Ovary (tissue), 9 donors: ENCODE results near the gene TCEAL4. TPM values are rescaled to one million over a fixed set of nuclear protein-coding genes. Genes with fewer than 3 reads are reported as not detected.
"Not testable (repeated sequence)": the region's sequence is repeated elsewhere in the genome, so short reads cannot be mapped to it uniquely, and the experiment has no call there.

Experiments
- DNase-seq, 5 donors: peaks; one replicate each; pipeline ENCODE4 v3.0.0-alpha.2; 2019 to 2020
- H3K27ac ChIP-seq, 2 donors: fragments of 200-600 bp; one replicate each; pipeline versions ENCODE4 v1.5.1 to v1.8.0; 2019 to 2022
- H3K27me3 ChIP-seq: fragments of 200-600 bp; one replicate; pipeline ENCODE4 v1.8.0; 2022
- H3K36me3 ChIP-seq: fragments of 200-600 bp; sonication (generic); one replicate; pipeline ENCODE4 v1.5.1; 2019
- H3K4me1 ChIP-seq: one replicate; pipeline ENCODE4 v1.8.1; 2013; ENCODE audit warnings: mild to moderate bottlenecking, moderate library complexity; ENCODE audit not compliant: insufficient read depth
- H3K4me3 ChIP-seq: fragments of 200-600 bp; sonication (generic); one replicate; pipeline ENCODE4 v1.5.1; 2017
- H3K9me3 ChIP-seq, 2 donors: fragments of 200-600 bp in 1 of 2; sonication (generic) in 1 of 2; one replicate each; pipeline versions ENCODE4 v1.5.1 to v1.8.1; 2013 to 2019; ENCODE audit warnings: mild to moderate bottlenecking in 1 of 2, moderate library complexity in 1 of 2
- EP300 ChIP-seq: sonication (generic); formaldehyde crosslinking; IDR thresholded peaks from one replicate; pipeline ENCODE4 v1.6.1; 2017; ENCODE audit warnings: antibody characterized with exemption
- POLR2A ChIP-seq: fragments of 450-650 bp; IDR thresholded peaks from one replicate; pipeline ENCODE4 v1.6.1; 2017; ENCODE audit warnings: antibody characterized with exemption, mild to moderate bottlenecking, moderate library complexity
- WGBS, 3 donors: extraction: QIAGEN DNeasy Blood & Tissue Kit in 1 of 3; methylation state at CpG; one replicate each; pipeline versions ENCODE4 v1.1.5 to v1.1.7; 2013 to 2017; 5-methylcytosine and 5-hydroxymethylcytosine counted together
- intact Hi-C, 4 donors: fragments of 100-400 bp; cut with DNase I; formaldehyde crosslinking; loops; one replicate each; pipeline versions ENCODE4 v1.11.0 to v1.15.1; 2022 to 2023
- polyA plus RNA-seq, 2 donors: library from polyadenylated mRNA; stranded (reverse); fragments of 200-250 nt in 1 of 2; fragments of 350-450 nt in 1 of 2; fragmentation: Illumina TruSeq in 1 of 2; extraction: RNeasy Lipid Tissue Mini Kit (QIAGEN cat#74804) in 1 of 2; gene quantifications; one replicate each; pipeline ENCODE4 v1.2.3, GENCODE V29; 2013 to 2014
- total RNA-seq, 7 donors: library from RNA; depleted of rRNA in 2 of 7; stranded (reverse); fragments of >200 nt in 2 of 7; fragmentation: NEBNext Ultra II Directional in 3 of 7; extraction: Animal tissue kit (Norgen Biotek cat#: 25700) in 3 of 7; gene quantifications; one replicate each; pipeline versions ENCODE4 v1.1.0 to v1.2.4, GENCODE V29; 2016 to 2023
- TF ChIP-seq, protein P1 (sequence below), 3 donors: fragments of 450-650 bp in 2 of 3; fragments of 200-600 bp in 1 of 3; IDR thresholded peaks; one replicate each; pipeline versions ENCODE4 v1.5.1 to v1.8.0; 2016 to 2022; ENCODE audit warnings: antibody characterized with exemption in 3 of 3, mild to moderate bottlenecking in 1 of 3
- donor health status: DM: no; HTN: no; CAD: no; lungs with moderate emphysema.
- donor health status: DM: no; HTN: no; CAD: no.
- donor health status: Bipolar disorder and iron deficiency.
- donor health status: DM: yes; HTN: yes; CAD: no.
- donor health status: DM: no; HTN: no; CAD: no.
- donor health status: DM: yes; HTN: yes; CAD: no.

Gene TCEAL4
- total and polyA plus RNA-seq, 9 donors: 333 to 1,592 (median 525) TPM

DNA sequence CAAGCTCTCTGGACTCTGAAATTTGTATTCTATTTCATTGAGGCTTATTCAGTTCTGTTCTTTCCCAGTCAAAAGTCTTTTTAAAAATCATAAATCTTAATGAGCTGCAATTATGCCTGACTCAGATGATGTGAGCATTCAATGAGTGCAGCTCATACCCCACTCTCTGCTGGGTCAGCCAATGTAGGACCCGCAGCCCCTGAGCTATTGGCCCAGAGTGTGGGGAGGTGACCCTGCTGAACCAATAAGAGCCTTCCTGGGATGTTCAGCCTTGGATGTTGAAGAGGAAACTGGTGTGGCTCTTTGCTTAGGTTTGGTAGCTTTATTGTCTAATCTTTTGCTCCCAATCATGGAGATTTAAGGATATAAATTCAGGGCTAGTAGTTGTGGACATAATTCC is 12.1 kb upstream of the TCEAL4 start:
- no peaks in the 10 kb centered on the region for H3K9me3 ChIP-seq
- WGBS, 3 donors: 57 to 68% (median 59%) methylated on average over 1 of the region's 1 CpG
- intact Hi-C loops: no loop called here

DNA sequence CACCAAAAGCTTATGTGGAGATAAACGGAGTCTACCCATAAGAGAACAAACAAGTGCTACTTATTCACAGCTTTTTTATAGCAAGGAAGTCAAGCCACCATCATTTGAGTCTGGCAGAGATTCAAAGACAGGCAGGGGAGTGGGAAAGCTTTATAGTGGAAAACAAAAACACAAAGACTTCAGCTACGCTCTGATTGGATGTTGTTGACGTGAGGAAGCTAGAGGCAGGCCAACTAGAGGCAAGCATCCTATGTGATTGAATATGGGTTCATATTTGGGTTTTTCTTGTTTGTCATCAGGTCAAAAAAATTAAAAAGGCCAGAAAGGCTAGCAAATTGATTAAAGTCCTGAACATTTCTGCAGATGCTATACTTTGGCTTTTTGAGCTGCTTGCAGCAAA is 719 bp upstream of the TCEAL4 start:
- peak overlapping the region in 1 of 2 donors; percentile 84 for H3K27ac ChIP-seq
- 36 to 43% (median 42%) methylated on average over 3 of the region's 3 CpGs for WGBS, 3 donors
- H3K9me3 ChIP-seq: no peaks in the 10 kb centered on the region
- DNase-seq: no peak
- no peaks in the 10 kb centered on the region for H3K27me3 ChIP-seq
- TF ChIP-seq EP300: no peak
- TF ChIP-seq, protein P1, sequence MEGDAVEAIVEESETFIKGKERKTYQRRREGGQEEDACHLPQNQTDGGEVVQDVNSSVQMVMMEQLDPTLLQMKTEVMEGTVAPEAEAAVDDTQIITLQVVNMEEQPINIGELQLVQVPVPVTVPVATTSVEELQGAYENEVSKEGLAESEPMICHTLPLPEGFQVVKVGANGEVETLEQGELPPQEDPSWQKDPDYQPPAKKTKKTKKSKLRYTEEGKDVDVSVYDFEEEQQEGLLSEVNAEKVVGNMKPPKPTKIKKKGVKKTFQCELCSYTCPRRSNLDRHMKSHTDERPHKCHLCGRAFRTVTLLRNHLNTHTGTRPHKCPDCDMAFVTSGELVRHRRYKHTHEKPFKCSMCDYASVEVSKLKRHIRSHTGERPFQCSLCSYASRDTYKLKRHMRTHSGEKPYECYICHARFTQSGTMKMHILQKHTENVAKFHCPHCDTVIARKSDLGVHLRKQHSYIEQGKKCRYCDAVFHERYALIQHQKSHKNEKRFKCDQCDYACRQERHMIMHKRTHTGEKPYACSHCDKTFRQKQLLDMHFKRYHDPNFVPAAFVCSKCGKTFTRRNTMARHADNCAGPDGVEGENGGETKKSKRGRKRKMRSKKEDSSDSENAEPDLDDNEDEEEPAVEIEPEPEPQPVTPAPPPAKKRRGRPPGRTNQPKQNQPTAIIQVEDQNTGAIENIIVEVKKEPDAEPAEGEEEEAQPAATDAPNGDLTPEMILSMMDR (IDR thresholded peaks at IDR 0.05): no peak
- TF ChIP-seq POLR2A: no peak
- intact Hi-C loops: no loop called here
- H3K4me3 ChIP-seq: peak overlapping the region; percentile 56
- no peaks in the 10 kb centered on the region for H3K36me3 ChIP-seq
- peaks cover 4% of the 10 kb centered on the region for H3K4me1 ChIP-seq

More for the DNA sequence above, 12.1 kb upstream of the TCEAL4 start:
- Histone ChIP-seq H3K4me3 (no peak overlapping the region), H3K36me3 (no peaks in the 10 kb centered on the region), H3K27ac (no peak overlapping the region), H3K27me3 (no peaks in the 10 kb centered on the region), H3K4me1 (no peaks in the 10 kb centered on the region)
- no peak for TF ChIP-seq POLR2A
- TF ChIP-seq, protein P1 (IDR thresholded peaks at IDR 0.05): no peak
- TF ChIP-seq EP300: no peak
- peak in 1 of 5 donors; percentile 27 for DNase-seq

DNA sequence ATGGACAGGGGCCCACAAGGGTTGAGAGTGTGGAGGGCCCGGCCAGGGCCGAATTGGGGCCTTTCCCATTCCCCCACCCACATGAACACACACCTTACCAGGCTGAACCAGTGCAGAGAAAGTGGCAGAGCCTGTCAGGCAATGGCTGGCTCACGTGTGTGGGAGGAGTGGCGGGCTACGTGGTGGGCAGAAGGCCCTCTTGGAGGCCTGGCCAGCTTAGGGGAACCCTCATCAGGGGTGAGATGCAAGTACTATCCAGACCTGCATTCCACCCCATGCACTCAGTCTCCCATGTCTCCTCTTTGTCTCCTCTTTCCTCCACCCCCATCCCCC is 965 bp downstream of the TCEAL4 start:
- H3K9me3 ChIP-seq: no peaks in the 10 kb centered on the region
- no peaks in the 10 kb centered on the region for H3K27me3 ChIP-seq
- H3K36me3 ChIP-seq: no peaks in the 10 kb centered on the region
- H3K4me1 ChIP-seq: peaks cover 4% of the 10 kb centered on the region
- intact Hi-C loops: loop anchor here in 1 of 4 donors (5.0 kb wide), 1 partner anchor 49 kb away; no protein-coding TSS in a partner anchor
- DNase-seq: peak in 4 of 5 donors; percentile 32 to 45 (median 42)
- peak overlapping the region; percentile 79 to 84 for H3K27ac ChIP-seq
- WGBS, 3 donors: 16 to 38% (median 20%) methylated on average over 5 of the region's 5 CpGs
- TF ChIP-seq EP300 (no peak), POLR2A (no peak)
- TF ChIP-seq, protein P1 (IDR thresholded peaks at IDR 0.05): no peak
- H3K4me3 ChIP-seq: peak overlapping the region; percentile 56

DNA sequence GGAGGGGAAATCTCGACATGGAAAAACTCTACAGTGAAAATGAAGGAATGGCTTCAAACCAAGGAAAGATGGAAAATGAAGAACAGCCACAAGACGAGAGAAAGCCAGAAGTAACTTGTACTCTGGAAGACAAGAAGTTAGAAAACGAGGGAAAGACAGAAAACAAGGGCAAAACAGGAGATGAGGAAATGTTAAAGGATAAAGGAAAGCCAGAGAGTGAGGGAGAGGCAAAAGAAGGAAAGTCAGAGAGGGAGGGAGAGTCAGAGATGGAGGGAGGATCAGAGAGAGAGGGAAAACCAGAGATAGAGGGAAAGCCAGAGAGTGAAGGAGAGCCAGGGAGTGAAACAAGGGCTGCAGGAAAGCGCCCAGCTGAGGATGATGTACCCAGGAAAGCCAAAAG is 1.3 kb downstream of the TCEAL4 start:
- H3K36me3 ChIP-seq: no peaks in the 10 kb centered on the region
- H3K4me3 ChIP-seq: peak overlapping the region; percentile 56
- H3K4me1 ChIP-seq: peaks cover 4% of the 10 kb centered on the region
- peak overlapping the region; percentile 79 to 84 for H3K27ac ChIP-seq
- H3K9me3 ChIP-seq: no peaks in the 10 kb centered on the region
- no peaks in the 10 kb centered on the region for H3K27me3 ChIP-seq
- intact Hi-C loops: loop anchor here in 1 of 4 donors (5.0 kb wide), 1 partner anchor 49 kb away; no protein-coding TSS in a partner anchor
- 25 to 31% (median 26%) methylated on average over 4 of the region's 4 CpGs for WGBS, 3 donors
- DNase-seq: no peak
- TF ChIP-seq, protein P1 (IDR thresholded peaks at IDR 0.05): no peak
- no peak for TF ChIP-seq POLR2A
- no peak for TF ChIP-seq EP300

DNA sequence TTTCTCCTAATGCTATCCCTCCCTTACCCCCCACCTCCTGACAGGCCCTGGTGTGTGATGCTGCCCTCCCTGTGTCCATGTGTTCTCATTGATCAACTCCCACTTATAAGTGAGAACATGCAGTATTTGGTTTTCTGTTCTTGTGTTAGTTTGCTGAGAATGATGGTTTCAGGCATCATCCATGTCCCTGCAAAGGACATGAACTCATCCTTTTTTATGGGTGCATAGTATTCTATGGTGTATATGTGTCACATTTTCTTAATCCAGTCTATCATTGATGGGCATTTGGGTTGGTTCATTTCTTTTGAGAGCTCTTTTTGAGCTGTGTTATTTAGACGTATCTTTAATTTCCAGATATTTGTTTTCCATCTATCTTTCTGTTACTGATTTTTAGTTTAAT is 7.0 kb downstream of the TCEAL4 start:
- DNase-seq, H3K27me3 ChIP-seq, H3K27ac ChIP-seq, H3K4me1 ChIP-seq, H3K9me3 ChIP-seq, intact Hi-C loops, H3K4me3 ChIP-seq, H3K36me3 ChIP-seq: not testable (repeated sequence)
- WGBS, 3 donors: 92 to 97% (median 95%) methylated on average over 1 of the region's 1 CpG

DNA sequence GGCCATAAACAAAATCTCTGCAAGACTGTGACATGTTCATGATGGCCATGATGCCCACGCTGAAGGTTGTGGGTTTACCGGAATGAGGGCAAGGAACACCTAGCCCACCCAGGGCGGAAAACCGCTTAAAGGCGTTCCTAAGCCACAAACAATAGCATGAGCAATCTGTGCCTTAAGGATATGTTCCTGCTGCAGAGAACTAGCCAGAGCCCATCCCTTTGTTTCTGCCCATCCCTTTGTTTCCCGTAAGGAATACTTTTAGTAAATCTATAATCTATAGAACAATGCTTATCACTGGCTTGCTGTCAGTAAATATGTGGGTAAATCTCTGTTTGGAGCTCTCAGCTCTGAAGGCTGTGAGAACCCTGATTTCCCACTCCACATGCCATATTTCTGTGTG is 9.9 kb downstream of the TCEAL4 start:
- H3K9me3 ChIP-seq, H3K4me3 ChIP-seq, H3K27ac ChIP-seq, intact Hi-C loops, DNase-seq, H3K27me3 ChIP-seq, H3K4me1 ChIP-seq, H3K36me3 ChIP-seq: not testable (repeated sequence)
- 87 to 92% (median 92%) methylated on average over 6 of the region's 6 CpGs for WGBS, 3 donors
